Right ventricle myocardium superior (tissue), 1 donor: ENCODE measurements around the gene RNF166. TPM values are rescaled to one million over a fixed set of nuclear protein-coding genes. Genes with fewer than 3 reads are reported as not detected.
"Not testable (repeated sequence)": the region's sequence is repeated elsewhere in the genome, so short reads cannot be mapped to it uniquely, and the experiment has no call there.

ENCODE experiments used
- ATAC-seq: fragments of 200-7000 bp; cut with Tn5 transposase; one replicate; pipeline ENCODE4 v1.9.1; 2020; ENCODE audit warnings: mild to moderate bottlenecking; ENCODE audit not compliant: poor library complexity
- DNase-seq: peaks from one replicate; pipeline ENCODE4 v3.0.0-alpha.2; 2020
- intact Hi-C: fragments of 100-400 bp; cut with DNase I; formaldehyde crosslinking; loops from one replicate; pipeline ENCODE4 v1.11.2; 2022
- total RNA-seq: library from RNA; stranded (reverse); fragmentation: NEBNext Ultra II Directional; extraction: Animal tissue kit (Norgen Biotek cat#: 25700); gene quantifications from one replicate; pipeline ENCODE4 v1.2.1, GENCODE V29; 2021
- donor health status: DM: no; HTN: yes; CAD: no; lungs with severe emphysema.

The RNF166 gene
- total RNA-seq, 1 donor from 2014 or later, result 14.6 TPM

DNA sequence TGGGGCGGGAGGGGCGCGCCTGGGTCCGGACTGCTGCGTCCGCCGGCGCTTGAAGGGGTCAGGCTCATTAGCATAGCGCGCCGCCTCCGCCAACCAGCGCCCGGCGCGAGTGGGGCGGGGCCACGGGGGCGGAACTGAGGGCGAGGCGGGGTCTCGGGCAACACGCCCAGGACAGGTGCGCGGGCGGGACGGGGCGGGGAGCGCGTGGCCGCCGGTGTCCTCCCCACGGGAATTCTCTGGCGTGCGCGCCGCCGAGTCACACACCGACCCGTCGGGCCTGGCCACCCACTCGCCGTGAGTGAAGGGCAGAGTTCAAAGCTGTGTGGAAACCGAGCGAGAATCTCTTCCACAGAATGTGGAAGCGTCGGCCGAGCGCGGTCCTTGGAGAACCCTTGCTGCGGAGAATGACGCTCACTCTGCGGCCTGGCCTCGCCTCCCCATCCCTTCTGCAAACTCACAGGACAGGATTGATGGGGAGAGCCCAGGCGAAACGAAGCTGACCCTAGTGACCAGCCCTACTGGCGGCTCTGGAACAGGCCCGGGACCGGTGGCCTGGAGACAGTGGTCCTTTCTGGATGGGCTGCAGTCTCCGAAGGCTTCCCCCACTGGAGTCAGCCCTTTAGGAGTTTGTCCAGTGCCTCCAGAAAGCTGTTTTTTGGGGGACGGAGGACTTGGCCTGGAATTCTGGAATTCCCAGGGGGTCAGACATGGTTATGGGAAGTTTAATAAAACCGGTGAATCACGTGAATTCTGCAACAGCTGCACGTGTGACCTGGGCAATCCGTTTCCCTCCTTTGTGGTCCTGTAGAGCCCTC, 19.6 kb downstream of the RNF166 start, which contains the start of gene SNAI3:
TSS of gene SNAI3 (minus strand) at position 69 of the 815 bp plus-strand sequence. CDS start 101 bp downstream, outside the sequence.
- ATAC-seq, result peak; percentile 94
- intact Hi-C loops, result no loop called here

GRCh38 chr16:88686062-88686438, 20.2 kb downstream of the RNF166 start:
- DNase-seq, result no peak
- intact Hi-C loops, result no loop called here
- peak; percentile 47 for ATAC-seq

More for the DNA sequence above, 19.6 kb downstream of the RNF166 start, which contains the start of gene SNAI3:
- peak; percentile 91 for DNase-seq

GRCh38 chr16:88685156-88686061, 20.8 kb downstream of the RNF166 start:
- ATAC-seq (peak; percentile 10), DNase-seq (no peak)
- intact Hi-C loops, result no loop called here

DNA sequence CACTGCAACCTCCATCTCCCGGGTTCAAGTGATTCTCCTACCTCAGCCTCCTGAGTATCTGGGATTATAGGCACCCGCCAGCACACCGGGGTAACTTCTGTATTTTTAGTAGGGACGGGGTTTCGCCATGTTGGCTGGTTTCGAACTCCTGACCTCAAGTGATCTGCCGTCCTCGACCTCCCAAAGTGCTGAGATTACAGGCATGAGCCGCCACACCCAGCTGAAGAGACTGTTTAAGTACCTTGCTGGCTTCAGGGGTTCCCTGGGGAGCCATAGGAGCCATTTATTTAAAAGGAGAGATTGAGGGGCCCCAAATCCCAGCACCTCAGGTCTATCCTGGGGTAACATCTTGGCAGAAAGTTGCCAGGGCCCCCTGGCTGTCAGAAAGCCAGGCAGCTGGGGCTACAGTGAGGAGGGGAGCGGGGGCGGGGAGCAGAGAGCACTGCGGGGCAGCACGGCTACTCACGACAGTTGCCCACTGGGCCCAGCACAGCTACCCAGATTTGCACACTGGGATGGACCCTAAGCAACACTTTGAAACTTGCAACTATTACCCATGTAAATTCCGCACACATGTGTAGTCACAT, 21.5 kb downstream of the RNF166 start:
- DNase-seq (no peak), ATAC-seq (no peak)
- intact Hi-C loops, result no loop called here

- intact Hi-C loops, result no loop called here
- DNase-seq (peak; percentile 75), ATAC-seq (no peak)
Observed at GRCh38 chr16:88681709-88682451, 24.3 kb downstream of the RNF166 start.

DNA sequence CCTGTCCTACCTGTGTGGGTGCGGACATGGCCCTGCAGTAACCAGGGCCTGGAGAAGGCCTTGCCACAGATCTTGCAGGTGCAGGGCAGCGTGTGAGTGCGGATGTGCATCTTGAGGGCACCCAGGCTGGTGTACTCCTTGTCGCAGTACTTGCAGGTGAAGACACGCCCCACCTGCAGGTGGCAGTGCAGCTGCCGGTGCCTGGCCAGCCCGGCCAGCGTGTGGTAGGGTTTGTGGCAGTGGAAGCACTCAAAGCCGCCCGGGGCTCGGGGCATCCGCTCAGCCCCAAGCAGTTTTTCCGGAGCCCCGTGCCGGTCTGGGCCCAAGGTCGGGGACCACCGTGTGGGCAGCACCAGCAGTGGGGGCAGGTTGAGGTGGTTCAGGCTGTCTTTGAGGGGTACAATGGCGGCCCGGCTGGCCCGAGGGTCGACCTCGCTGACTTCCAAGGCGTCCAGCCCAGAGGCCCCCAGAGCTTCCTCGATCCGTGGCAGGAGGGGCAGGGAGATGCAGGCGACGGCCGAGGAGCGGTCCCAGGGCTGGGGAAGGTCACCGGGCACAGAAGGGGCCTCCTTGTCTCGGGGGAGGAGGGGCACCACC, 25.0 kb downstream of the RNF166 start:
- no peak for ATAC-seq
- intact Hi-C loops, result no loop called here
- DNase-seq, result no peak

- no peak for DNase-seq
- intact Hi-C loops, result no loop called here
- no peak for ATAC-seq
Observed at GRCh38 chr16:88680554-88681083, 25.6 kb downstream of the RNF166 start.

- no peak for ATAC-seq
Observed at GRCh38 chr16:88678224-88678979, 27.8 kb downstream of the RNF166 start.

DNA sequence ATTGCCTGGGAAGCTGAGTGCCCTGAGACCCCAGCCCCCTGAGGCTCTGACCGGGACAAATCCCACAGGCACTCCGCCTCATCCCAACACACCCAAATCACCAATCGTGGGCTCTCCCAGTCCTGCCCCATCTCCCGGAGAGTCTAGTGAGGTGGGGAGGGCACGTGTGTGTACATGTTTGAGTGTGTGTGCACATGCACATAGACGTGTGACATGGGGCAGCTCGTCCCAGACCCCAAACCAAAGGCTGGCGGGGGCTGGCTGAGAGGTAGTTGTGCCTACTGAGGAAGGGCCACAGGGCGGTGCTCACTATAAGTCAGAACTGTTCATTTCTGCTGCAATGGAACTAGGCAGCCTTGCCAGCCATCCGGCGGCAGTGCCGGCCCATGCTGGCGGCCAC, 28.5 kb downstream of the RNF166 start:
- ATAC-seq, result no peak
- DNase-seq, result no peak
- intact Hi-C loops, result no loop called here

More at GRCh38 chr16:88678224-88678979, 27.8 kb downstream of the RNF166 start:
- DNase-seq, result no peak
- intact Hi-C loops, result no loop called here

DNA sequence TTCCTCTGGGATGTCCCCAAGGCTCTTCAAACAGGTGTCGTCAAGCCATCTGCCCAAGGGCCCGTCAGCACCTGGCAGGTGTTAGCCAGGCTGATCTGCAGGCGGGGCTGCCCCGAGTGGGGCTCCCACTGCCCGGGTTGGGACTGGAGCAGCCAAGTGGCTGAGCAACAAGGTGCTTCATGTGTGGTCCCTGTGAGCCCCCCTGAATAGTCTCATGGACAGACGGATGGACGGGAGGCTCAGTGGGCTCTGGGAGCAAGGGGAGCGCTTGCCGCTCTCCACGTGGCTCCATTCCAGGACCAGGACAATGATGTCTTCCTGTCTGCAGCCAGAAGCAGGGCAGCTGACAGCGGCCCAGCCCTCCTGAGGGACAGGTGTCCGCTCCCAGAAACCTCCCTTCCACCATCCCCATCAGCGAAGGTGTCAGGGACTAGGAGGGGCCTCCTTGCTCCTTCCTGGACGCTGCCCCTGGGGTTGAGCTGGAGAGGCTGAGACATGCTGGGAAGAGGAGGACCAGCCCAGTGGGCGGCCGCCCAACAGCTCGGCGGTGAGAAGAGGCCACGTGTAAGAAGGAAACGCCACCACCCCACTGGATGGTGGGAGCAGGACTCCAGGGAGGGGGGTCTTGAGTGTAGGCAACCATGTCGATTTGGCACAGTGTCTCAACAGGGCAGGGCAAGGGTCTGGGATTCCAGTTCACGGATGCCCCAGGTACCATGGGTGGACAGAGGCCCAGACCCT, 29.5 kb downstream of the RNF166 start:
- no peak for ATAC-seq
- intact Hi-C loops, result no loop called here
- DNase-seq, result no peak

DNA sequence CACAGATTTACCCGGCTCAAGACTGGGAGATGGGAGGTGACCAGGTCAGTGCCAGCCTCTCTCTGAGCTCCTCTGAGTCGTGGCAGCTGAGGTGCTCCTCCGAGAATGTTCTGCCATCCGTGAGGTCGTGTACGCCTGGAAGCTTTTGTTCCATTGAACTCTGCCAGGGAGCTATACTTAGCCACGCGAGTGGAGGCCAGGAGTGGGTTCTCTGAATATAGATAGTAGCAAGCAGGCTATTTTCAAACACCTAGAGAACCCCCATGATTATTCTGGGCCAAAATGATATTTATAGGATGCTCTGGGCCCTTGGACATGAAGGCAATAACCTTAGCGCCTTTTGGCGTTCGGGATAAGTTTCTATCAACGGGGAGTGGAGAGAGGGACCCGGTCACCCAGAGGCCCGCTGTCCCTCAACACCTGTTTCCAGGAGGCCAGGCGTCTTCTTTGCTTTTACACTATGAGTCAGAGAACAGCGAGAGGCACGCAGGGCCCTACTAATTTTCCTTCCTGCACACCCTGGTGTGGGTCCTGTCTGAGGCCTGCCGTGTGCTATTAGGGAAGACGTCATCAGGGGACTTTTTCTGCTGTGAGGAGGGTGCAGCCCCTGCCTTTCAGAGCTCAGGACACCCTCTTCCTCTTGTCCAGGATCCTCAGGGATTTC, 32.4 kb downstream of the RNF166 start:
- ATAC-seq, result peak; percentile 87
- peak; percentile 73 for DNase-seq
- intact Hi-C loops, result no loop called here

DNA sequence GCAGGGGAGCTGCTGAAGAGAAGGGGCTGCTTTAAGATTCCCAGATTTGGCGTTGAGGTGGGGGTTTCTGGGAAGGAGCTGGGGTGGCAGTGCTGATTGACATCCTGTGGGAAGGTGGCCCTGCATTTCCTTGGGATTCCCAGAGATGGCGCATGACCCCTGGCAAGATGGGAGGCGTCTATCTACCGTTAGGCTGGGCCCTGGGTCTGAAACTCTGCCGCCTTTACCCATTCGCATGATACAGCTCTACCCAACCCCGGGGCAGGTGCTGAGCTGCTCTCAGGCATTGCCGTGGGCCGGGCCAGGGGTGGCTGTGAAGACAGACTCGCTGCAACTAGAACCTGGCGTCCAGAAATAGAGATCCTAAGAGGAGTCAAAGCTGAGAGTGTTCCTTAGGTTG, 33.4 kb downstream of the RNF166 start:
- intact Hi-C loops, result no loop called here
- DNase-seq (no peak), ATAC-seq (peak; percentile 45)

GRCh38 chr16:88671806-88672205, 34.4 kb downstream of the RNF166 start:
- no peak for DNase-seq
- intact Hi-C loops, result no loop called here
- ATAC-seq, result peak; percentile 23

GRCh38 chr16:88669980-88670379, 36.2 kb downstream of the RNF166 start:
- no peak for DNase-seq
- ATAC-seq, result no peak
- intact Hi-C loops, result no loop called here

DNA sequence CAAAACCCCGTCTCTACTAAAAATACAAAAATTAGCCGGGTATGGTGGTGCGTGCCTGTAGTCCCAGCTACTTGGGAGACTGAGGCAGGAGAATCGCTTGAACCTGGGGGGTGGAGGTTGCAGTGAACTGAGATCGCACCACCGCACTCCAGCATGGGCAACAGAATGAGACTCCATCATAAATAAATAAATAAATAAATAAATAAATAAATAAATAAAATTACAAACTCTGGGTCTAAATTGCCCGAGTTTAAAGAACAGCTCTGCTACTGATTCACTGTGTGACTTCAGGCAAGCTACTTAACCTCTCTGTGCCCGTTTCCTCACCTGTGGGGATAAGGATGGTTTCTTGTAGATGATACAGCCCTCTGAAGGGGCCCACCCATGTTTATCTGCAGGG, 36.7 kb downstream of the RNF166 start:
- ATAC-seq, intact Hi-C loops, DNase-seq: not testable (repeated sequence)

- ATAC-seq, result no peak
- intact Hi-C loops, result no loop called here
- no peak for DNase-seq
Observed at GRCh38 chr16:88667461-88667860, 38.7 kb downstream of the RNF166 start.
